Lung (tissue), 12 donors: ENCODE data around the gene STIP1. TPM values are rescaled to one million over a fixed set of nuclear protein-coding genes. Genes with fewer than 3 reads are reported as not detected.

Experiments
- ATAC-seq: fragments of 200-7000 bp; cut with Tn5 transposase; one replicate; pipeline ENCODE4 v1.9.1; 2020; ENCODE audit warnings: moderate number of reproducible peaks; ENCODE audit not compliant: insufficient read depth, low FRiP score
- DNase-seq, 3 donors: peaks; one replicate each; pipeline ENCODE4 v3.0.0-alpha.2; 2013 to 2017
- H3K27ac ChIP-seq, 2 donors: one replicate each; pipeline ENCODE4 v1.5.1; 2013; ENCODE audit warnings: mild to moderate bottlenecking in 2 of 2, moderate library complexity in 2 of 2, control low read depth in 1 of 2, inconsistent platforms in 1 of 2, low read depth in 1 of 2, low read length in 1 of 2
- H3K27me3 ChIP-seq, 3 donors: one replicate each; pipeline ENCODE4 v1.5.1; 2013; ENCODE audit warnings: low read length in 2 of 3; ENCODE audit not compliant: control insufficient read depth in 3 of 3, insufficient read depth in 3 of 3
- H3K36me3 ChIP-seq, 4 donors: one replicate each; pipeline ENCODE4 v1.5.1; 2013; ENCODE audit warnings: low read length in 4 of 4, mild to moderate bottlenecking in 1 of 4, moderate library complexity in 1 of 4; ENCODE audit not compliant: control insufficient read depth in 4 of 4, insufficient read depth in 4 of 4
- H3K4me1 ChIP-seq, 5 donors: one replicate each; pipeline ENCODE4 v1.5.1; 2013; ENCODE audit warnings: low read length in 5 of 5, mild to moderate bottlenecking in 2 of 5, moderate library complexity in 1 of 5; ENCODE audit not compliant: control insufficient read depth in 5 of 5, insufficient read depth in 5 of 5
- H3K4me3 ChIP-seq: one replicate; pipeline ENCODE4 v1.5.1; 2013; ENCODE audit warnings: mild to moderate bottlenecking, control low read depth, moderate library complexity
- H3K9ac ChIP-seq, 2 donors: one replicate each; pipeline ENCODE4 v1.5.1; 2013; ENCODE audit warnings: low read length in 2 of 2, control low read depth in 1 of 2; ENCODE audit not compliant: insufficient read depth in 1 of 2
- H3K9me3 ChIP-seq, 4 donors: one replicate each; pipeline ENCODE4 v1.5.1; 2013; ENCODE audit warnings: low read length in 3 of 4, mild to moderate bottlenecking in 1 of 4, moderate library complexity in 1 of 4; ENCODE audit not compliant: control insufficient read depth in 4 of 4, insufficient read depth in 3 of 4
- CTCF ChIP-seq: IDR thresholded peaks from 2 replicates; pipeline ENCODE4 v1.5.1; 2012; ENCODE audit warnings: mild to moderate bottlenecking; ENCODE audit errors: control extremely low read depth, extremely low read depth
- WGBS, 2 donors: extraction: QIAGEN DNeasy Blood & Tissue Kit; methylation state at CpG; one replicate each; pipeline ENCODE4 v1.1.7; 2013; 5-methylcytosine and 5-hydroxymethylcytosine counted together
- polyA plus RNA-seq, 2 donors: library from polyadenylated mRNA; stranded (reverse); fragments of 200-250 nt; gene quantifications; one replicate each; pipeline ENCODE4 v1.2.1, GENCODE V29; 2013
- total RNA-seq, 2 donors: library from RNA; depleted of rRNA in 1 of 2; stranded (reverse); fragments of >200 nt in 1 of 2; gene quantifications; one replicate each; pipeline ENCODE4 v1.2.1, GENCODE V29; 2014 to 2021
- donor health status: control.
- donor health status: control.
- donor health status: Bipolar disorder and iron deficiency.
- donor health status: healthy.
- donor health status: DM: yes; HTN: yes; CAD: no.

STIP1 gene
- total and polyA plus RNA-seq, 4 donors, result 75.9 to 122 (median 94.8) TPM

- WGBS, 2 donors, result 0 to 1% methylated on average over 58 to 63 of the region's 63 CpGs
- DNase-seq, result peak; percentile 43 to 100 (median 56)
- ATAC-seq, result peak; percentile 84
Measured at GRCh38 chr11:64241491-64242374, 55.8 kb downstream of the STIP1 start.

GRCh38 chr11:64243236-64243854 lies 57.4 kb downstream of the STIP1 start:
- H3K36me3 ChIP-seq, result peaks cover 0 to 15% (median 3%) of the 10 kb centered on the region in 4 donors
- no peak for TF ChIP-seq CTCF
- peaks cover 0 to 31% (median 17%) of the 10 kb centered on the region in 5 donors for H3K4me1 ChIP-seq
- H3K9ac ChIP-seq, result no peak overlapping the region
- H3K27me3 ChIP-seq, result no peaks in the 10 kb centered on the region
- no peak overlapping the region for H3K27ac ChIP-seq
- no peaks in the 10 kb centered on the region for H3K9me3 ChIP-seq
- ATAC-seq (no peak), DNase-seq (no peak)
- no peak overlapping the region for H3K4me3 ChIP-seq
- WGBS, 2 donors, result 89 to 91% methylated on average over 8 of the region's 8 CpGs

More at GRCh38 chr11:64241491-64242374, 55.8 kb downstream of the STIP1 start:
- H3K27ac ChIP-seq, result peak overlapping the region; percentile 88 to 95
- no peaks in the 10 kb centered on the region for H3K27me3 ChIP-seq
- H3K4me1 ChIP-seq, result peaks cover 0 to 24% (median 20%) of the 10 kb centered on the region in 5 donors
- TF ChIP-seq CTCF, result no peak
- peak overlapping the region in 1 of 2 donors; percentile 53 for H3K9ac ChIP-seq
- H3K36me3 ChIP-seq, result peaks cover 0 to 23% (median 6%) of the 10 kb centered on the region in 4 donors
- no peaks in the 10 kb centered on the region for H3K9me3 ChIP-seq
- H3K4me3 ChIP-seq, result peak overlapping the region; percentile 75

- TF ChIP-seq CTCF, result no peak
- ATAC-seq, result no peak
- Histone ChIP-seq H3K4me1 (peaks cover 0 to 31% (median 17%) of the 10 kb centered on the region in 5 donors), H3K9me3 (no peaks in the 10 kb centered on the region), H3K27me3 (no peaks in the 10 kb centered on the region), H3K27ac (no peak overlapping the region), H3K4me3 (no peak overlapping the region), H3K9ac (no peak overlapping the region), H3K36me3 (peaks cover 0 to 10% (median 1%) of the 10 kb centered on the region in 4 donors)
- no peak for DNase-seq
- WGBS, 2 donors, result 64 to 65% methylated on average over 5 of the region's 5 CpGs
Measured at GRCh38 chr11:64244107-64244506, 58.1 kb downstream of the STIP1 start.
